NT2/D1 (cell line): ENCODE results near the gene SINHCAF.
"Not testable (repeated sequence)": the region's sequence is repeated elsewhere in the genome, so short reads cannot be mapped to it uniquely, and the experiment has no call there.

Experiments used
- DNase-seq: peaks from one replicate; pipeline ENCODE4 v3.0.0-alpha.2; 2011; ENCODE audit warnings: low read depth, low spot score
- H3K27me3 ChIP-seq: 2 replicates; pipeline ENCODE4 v1.6.0; 2011; ENCODE audit warnings: mild to moderate bottlenecking; ENCODE audit not compliant: insufficient read length, insufficient read depth
- H3K36me3 ChIP-seq: 2 replicates; pipeline ENCODE4 v1.6.1; 2011; ENCODE audit warnings: mild to moderate bottlenecking, low read length, mixed read lengths; ENCODE audit not compliant: insufficient read depth, insufficient read length
- H3K4me1 ChIP-seq: 2 replicates; pipeline ENCODE4 v1.5.1; 2011; ENCODE audit not compliant: insufficient read depth, insufficient read length
- H3K4me3 ChIP-seq: 2 replicates; pipeline ENCODE4 v1.5.1; 2011; ENCODE audit warnings: low read depth; ENCODE audit not compliant: insufficient read length
- H3K9ac ChIP-seq: 2 replicates; pipeline ENCODE4 v1.6.0; 2011; ENCODE audit warnings: low read depth; ENCODE audit not compliant: insufficient read length
- H3K9me3 ChIP-seq: 2 replicates; pipeline ENCODE4 v1.5.1; 2011; ENCODE audit warnings: mild to moderate bottlenecking, low read length; ENCODE audit not compliant: insufficient read depth
- SUZ12 ChIP-seq: IDR thresholded peaks from 2 replicates; pipeline ENCODE4 v1.6.1; 2011; ENCODE audit not compliant: insufficient read length, insufficient read depth; ENCODE audit errors: extremely low read depth
- YY1 ChIP-seq: IDR thresholded peaks from 2 replicates; pipeline ENCODE4 v1.6.1; 2011; ENCODE audit not compliant: insufficient read length, insufficient read depth
- ZNF274 ChIP-seq: IDR thresholded peaks from 2 replicates; pipeline ENCODE4 v1.6.1; 2011; ENCODE audit warnings: mild to moderate bottlenecking, low read depth, low read length

Gene SINHCAF

GRCh38 chr12:31260840-31261239 lies 65.1 kb downstream of the SINHCAF start:
- Histone ChIP-seq H3K4me1 (peaks cover 3% of the 10 kb centered on the region), H3K27me3 (no peaks in the 10 kb centered on the region), H3K9me3 (no peaks in the 10 kb centered on the region), H3K36me3 (no peaks in the 10 kb centered on the region), H3K9ac (no peak overlapping the region), H3K4me3 (no peak overlapping the region)
- no peak for DNase-seq
- TF ChIP-seq SUZ12, result no peak
- no peak for TF ChIP-seq YY1
- no peak for TF ChIP-seq ZNF274

GRCh38 chr12:31259136-31259886 lies 66.6 kb downstream of the SINHCAF start:
- Histone ChIP-seq H3K4me3 (no peak overlapping the region), H3K27me3 (no peaks in the 10 kb centered on the region), H3K9me3 (no peaks in the 10 kb centered on the region), H3K9ac (no peak overlapping the region), H3K36me3 (no peaks in the 10 kb centered on the region), H3K4me1 (no peaks in the 10 kb centered on the region)
- no peak for DNase-seq
- TF ChIP-seq SUZ12 (no peak), YY1 (no peak), ZNF274 (no peak)

- H3K36me3 ChIP-seq, result no peaks in the 10 kb centered on the region
- H3K4me1 ChIP-seq, result no peaks in the 10 kb centered on the region
- H3K9ac ChIP-seq, result no peak overlapping the region
- no peak overlapping the region for H3K4me3 ChIP-seq
- DNase-seq, result no peak
- no peaks in the 10 kb centered on the region for H3K27me3 ChIP-seq
- H3K9me3 ChIP-seq, result no peaks in the 10 kb centered on the region
- no peak for TF ChIP-seq SUZ12
- no peak for TF ChIP-seq YY1
These were observed 68.2 kb downstream of the SINHCAF start for GRCh38 chr12:31257784-31258183.

- not testable (repeated sequence) for H3K9me3 ChIP-seq, H3K27me3 ChIP-seq, DNase-seq, H3K4me1 ChIP-seq, H3K36me3 ChIP-seq, H3K4me3 ChIP-seq, H3K9ac ChIP-seq
These were observed 74.0 kb downstream of the SINHCAF start for GRCh38 chr12:31251707-31252611.

- Histone ChIP-seq H3K9ac (no peak overlapping the region), H3K4me3 (no peak overlapping the region), H3K9me3 (no peaks in the 10 kb centered on the region), H3K27me3 (no peaks in the 10 kb centered on the region), H3K36me3 (no peaks in the 10 kb centered on the region), H3K4me1 (peaks cover 8% of the 10 kb centered on the region)
- DNase-seq, result no peak
- TF ChIP-seq SUZ12 (no peak), YY1 (no peak), ZNF274 (no peak)
These were observed 75.8 kb downstream of the SINHCAF start for GRCh38 chr12:31250179-31250578.

GRCh38 chr12:31249356-31249755 lies 76.6 kb downstream of the SINHCAF start:
- H3K9ac ChIP-seq, result no peak overlapping the region
- no peak for DNase-seq
- no peak overlapping the region for H3K4me3 ChIP-seq
- H3K27me3 ChIP-seq, result no peaks in the 10 kb centered on the region
- H3K9me3 ChIP-seq, result no peaks in the 10 kb centered on the region
- H3K4me1 ChIP-seq, result peaks cover 8% of the 10 kb centered on the region
- H3K36me3 ChIP-seq, result no peaks in the 10 kb centered on the region
- TF ChIP-seq YY1 (no peak), ZNF274 (no peak), SUZ12 (no peak)

- no peaks in the 10 kb centered on the region for H3K27me3 ChIP-seq
- no peak for DNase-seq
- no peak for TF ChIP-seq YY1
- no peak for TF ChIP-seq SUZ12
- TF ChIP-seq ZNF274, result no peak
- no peak overlapping the region for H3K9ac ChIP-seq
- no peak overlapping the region for H3K4me3 ChIP-seq
- no peaks in the 10 kb centered on the region for H3K9me3 ChIP-seq
- no peaks in the 10 kb centered on the region for H3K36me3 ChIP-seq
- peaks cover 8% of the 10 kb centered on the region for H3K4me1 ChIP-seq
These were observed 77.1 kb downstream of the SINHCAF start for GRCh38 chr12:31248815-31249214.
